AG04450 (cell line): ENCODE measurements around the gene G6PC3. TPM values are rescaled to one million over a fixed set of nuclear protein-coding genes. Genes with fewer than 3 reads are reported as not detected.
"Not testable (repeated sequence)": the region's sequence is repeated elsewhere in the genome, so short reads cannot be mapped to it uniquely, and the experiment has no call there.

Experiments used
- CTCF ChIA-PET: fragments of 300-600, 350-600 bp; formaldehyde crosslinking; extraction: SDS; loops from one replicate; lab custom pipeline; 2022; ENCODE audit warnings: antibody characterized with exemption, inconsistent platforms; lab: Charles Lee
- POLR2A ChIA-PET: fragments of 350-600 bp; formaldehyde crosslinking; extraction: SDS; loops from one replicate; lab custom pipeline; 2021; ENCODE audit warnings: antibody characterized with exemption, inconsistent platforms; lab: Yijun Ruan, JAX
- DNase-seq: peaks from one replicate; pipeline ENCODE4 v3.0.0-alpha.2; 2011; ENCODE audit warnings: low read depth, low spot score
- H3K27ac ChIP-seq: one replicate; pipeline ENCODE4 v1.5.1; 2012; ENCODE audit warnings: low read depth, low read length, control low read depth
- H3K27me3 ChIP-seq: one replicate; pipeline ENCODE4 v1.6.0; 2012; ENCODE audit warnings: low read length; ENCODE audit not compliant: control insufficient read depth, insufficient read depth
- H3K4me3 ChIP-seq: 2 replicates; pipeline ENCODE4 v1.5.1; 2011; ENCODE audit warnings: mild to moderate bottlenecking, low read depth, low read length, control low read depth
- H3K9me3 ChIP-seq: 2 replicates; pipeline ENCODE4 v1.5.1; 2012; ENCODE audit warnings: low read length; ENCODE audit not compliant: control insufficient read depth, insufficient read depth
- polyA plus RNA-seq: library from polyadenylated mRNA; depleted of rRNA; stranded (reverse); fragments of >200 nt; gene quantifications from 2 replicates; pipeline ENCODE4 v1.2.3, GENCODE V29; 2011
- TF ChIP-seq, protein P1 (sequence below): IDR thresholded peaks from 2 replicates; pipeline ENCODE4 v1.5.1; 2011; ENCODE audit warnings: low read depth, low read length, control low read depth, inconsistent platforms

G6PC3 gene
- polyA plus RNA-seq, 1 experiment, result 69.8 TPM

- DNase-seq, result no peak
- TF ChIP-seq, protein P1, sequence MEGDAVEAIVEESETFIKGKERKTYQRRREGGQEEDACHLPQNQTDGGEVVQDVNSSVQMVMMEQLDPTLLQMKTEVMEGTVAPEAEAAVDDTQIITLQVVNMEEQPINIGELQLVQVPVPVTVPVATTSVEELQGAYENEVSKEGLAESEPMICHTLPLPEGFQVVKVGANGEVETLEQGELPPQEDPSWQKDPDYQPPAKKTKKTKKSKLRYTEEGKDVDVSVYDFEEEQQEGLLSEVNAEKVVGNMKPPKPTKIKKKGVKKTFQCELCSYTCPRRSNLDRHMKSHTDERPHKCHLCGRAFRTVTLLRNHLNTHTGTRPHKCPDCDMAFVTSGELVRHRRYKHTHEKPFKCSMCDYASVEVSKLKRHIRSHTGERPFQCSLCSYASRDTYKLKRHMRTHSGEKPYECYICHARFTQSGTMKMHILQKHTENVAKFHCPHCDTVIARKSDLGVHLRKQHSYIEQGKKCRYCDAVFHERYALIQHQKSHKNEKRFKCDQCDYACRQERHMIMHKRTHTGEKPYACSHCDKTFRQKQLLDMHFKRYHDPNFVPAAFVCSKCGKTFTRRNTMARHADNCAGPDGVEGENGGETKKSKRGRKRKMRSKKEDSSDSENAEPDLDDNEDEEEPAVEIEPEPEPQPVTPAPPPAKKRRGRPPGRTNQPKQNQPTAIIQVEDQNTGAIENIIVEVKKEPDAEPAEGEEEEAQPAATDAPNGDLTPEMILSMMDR, result no peak
- no peaks in the 10 kb centered on the region; the same call in 1 of the 2 replicates for H3K9me3 ChIP-seq
- ChIA-PET POLR2A (interaction anchor here (0.5 to 1.6 kb wide), 10 partner anchors 8 to 1177 kb away, joined by 3 to 12 read pairs (median 4); partner anchors contain the start of gene HDAC5), CTCF (no interaction called here)
- no peaks in the 10 kb centered on the region for H3K27me3 ChIP-seq
- H3K27ac ChIP-seq, result peak overlapping the region; percentile 39
- H3K4me3 ChIP-seq, result peak overlapping the region; percentile 27; the same call in 1 of the 2 replicates
Measured at GRCh38 chr17:44095388-44095646, 24.8 kb downstream of the G6PC3 start.

DNA sequence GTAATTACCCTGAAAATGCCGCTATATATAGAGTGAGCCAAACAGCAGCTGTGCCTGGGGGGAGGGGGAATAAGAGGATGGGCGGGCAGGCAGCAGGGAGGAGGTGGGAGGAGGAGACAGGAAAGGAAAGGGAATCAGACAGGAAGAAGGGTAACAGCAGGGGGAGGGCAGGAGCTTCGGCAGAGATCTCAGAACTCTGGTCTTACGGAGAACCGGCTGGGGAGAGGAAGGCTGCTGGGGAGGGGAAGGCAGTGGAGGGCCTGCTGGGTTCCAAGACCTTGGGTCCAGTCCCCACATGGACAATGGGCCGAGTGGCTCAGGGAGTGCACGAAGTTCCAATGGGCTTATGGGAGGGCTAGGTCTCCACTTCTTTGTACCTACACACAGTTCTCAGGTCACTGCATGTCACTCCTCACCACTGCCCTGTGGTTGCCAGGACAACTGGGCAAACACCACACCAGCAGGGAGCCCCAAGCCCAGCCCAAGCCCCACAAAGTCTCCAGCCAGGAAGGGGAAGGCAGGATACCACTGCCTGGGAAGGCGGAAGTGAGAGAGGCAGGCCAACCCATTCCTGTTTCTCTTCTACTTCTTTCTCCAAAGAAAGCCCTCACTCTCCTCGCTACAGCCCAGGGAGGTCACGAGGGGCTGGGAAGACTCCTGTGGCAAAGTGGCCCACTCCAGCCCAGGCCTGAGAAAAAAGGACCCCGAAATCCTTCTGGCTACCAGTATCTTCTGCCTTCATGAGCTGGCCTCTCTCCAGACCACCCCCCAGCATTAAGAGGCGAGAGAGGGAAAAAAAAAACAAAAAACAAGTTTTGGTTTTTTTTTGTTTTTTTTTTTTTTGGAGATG lies 25.3 kb downstream of the G6PC3 start:
- CTCF ChIA-PET, result interaction anchor here (0.6 to 0.7 kb wide), 4 partner anchors 17 to 217 kb away, joined by 3 to 12 read pairs (median 4); no protein-coding TSS in a partner anchor
- POLR2A ChIA-PET, result interaction anchor here (0.5 to 1.6 kb wide), 12 partner anchors 9 to 1272 kb away, joined by 3 to 12 read pairs (median 4); partner anchors contain the start of genes BECN1 and HDAC5
- Histone ChIP-seq H3K27ac (peak overlapping the region; percentile 96), H3K9me3 (no peaks in the 10 kb centered on the region; the same call in 1 of the 2 replicates), H3K4me3 (peak overlapping the region; percentile 54), H3K27me3 (no peaks in the 10 kb centered on the region)
- DNase-seq, result peak; percentile 79
- TF ChIP-seq, protein P1, result peak; percentile 45

DNA sequence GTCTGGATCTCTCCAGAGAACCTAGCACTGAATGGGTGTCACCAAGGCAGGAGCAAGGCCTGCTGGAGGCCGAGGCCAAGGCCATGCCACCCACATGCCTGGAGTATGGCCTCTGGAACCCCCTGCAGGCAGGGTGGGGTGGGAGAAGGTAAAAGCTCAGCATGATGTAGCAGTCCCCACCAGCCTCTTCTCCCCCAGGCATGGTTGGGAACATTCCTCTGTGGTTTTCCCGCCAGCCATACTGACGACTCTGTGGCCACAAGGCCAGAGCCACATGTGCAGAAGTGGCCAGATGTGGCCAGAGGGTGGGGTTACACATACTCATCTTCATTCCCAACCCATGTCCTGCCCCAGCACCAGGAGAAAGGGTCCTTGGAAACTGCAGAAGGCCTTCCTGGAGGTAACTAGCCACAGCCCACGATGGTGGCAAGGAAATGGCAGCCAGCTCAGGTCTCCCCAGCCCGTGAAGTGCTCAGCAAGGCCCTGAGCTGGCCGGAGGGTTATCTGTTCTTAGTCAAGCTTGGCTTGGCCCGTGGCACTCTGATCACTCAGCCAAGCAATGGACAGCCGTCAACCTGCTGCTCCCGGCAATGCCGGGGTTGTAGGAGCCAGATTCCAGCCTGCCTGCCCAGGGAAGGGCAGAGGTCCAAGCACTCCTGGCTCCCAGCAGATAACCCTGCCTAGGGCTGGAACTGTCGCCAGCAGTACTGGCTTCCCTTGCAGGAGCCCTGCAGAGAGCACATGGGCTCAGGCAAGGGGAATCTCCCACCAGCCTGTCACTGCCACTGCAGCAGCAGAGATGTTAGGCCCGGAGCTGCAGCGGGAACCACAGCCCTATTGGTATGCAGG lies 26.8 kb downstream of the G6PC3 start:
- POLR2A ChIA-PET, result interaction anchor here (0.7 kb wide), 1 partner anchor 12 kb away, joined by 4 read pairs; no protein-coding TSS in a partner anchor
- Histone ChIP-seq H3K4me3 (no peak overlapping the region), H3K27ac (peak overlapping the region; percentile 47), H3K9me3 (no peaks in the 10 kb centered on the region; the same call in 1 of the 2 replicates), H3K27me3 (no peaks in the 10 kb centered on the region)
- CTCF ChIA-PET, result no interaction called here
- DNase-seq, result no peak
- TF ChIP-seq, protein P1, result no peak

DNA sequence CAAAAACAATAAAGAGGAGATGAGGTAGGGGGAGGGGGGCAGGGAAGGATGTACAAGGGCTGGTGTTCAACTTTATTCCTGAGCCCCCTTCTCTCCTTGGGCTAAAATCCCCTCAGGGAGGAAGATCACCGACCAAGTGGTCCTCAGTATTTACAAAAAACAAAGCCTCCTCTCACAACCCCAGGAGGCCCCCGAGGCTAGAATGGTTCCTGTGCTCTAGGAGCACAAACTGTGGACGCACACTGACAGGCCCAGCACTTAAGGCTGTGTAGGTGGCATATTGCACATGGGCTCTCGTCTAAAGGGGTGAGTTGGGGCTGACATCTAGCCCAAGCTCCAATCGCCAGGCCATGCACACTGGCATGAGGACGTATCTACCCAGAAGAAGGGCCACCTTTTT lies 31.3 kb downstream of the G6PC3 start:
- POLR2A ChIA-PET, H3K9me3 ChIP-seq, H3K4me3 ChIP-seq, DNase-seq, H3K27me3 ChIP-seq: not testable (repeated sequence)
- CTCF ChIA-PET, result interaction anchor here (1.0 to 3.1 kb wide), 2 partner anchors 14 to 18 kb away, joined by 4 to 14 read pairs; no protein-coding TSS in a partner anchor
- peak overlapping the region; percentile 31 for H3K27ac ChIP-seq

DNA sequence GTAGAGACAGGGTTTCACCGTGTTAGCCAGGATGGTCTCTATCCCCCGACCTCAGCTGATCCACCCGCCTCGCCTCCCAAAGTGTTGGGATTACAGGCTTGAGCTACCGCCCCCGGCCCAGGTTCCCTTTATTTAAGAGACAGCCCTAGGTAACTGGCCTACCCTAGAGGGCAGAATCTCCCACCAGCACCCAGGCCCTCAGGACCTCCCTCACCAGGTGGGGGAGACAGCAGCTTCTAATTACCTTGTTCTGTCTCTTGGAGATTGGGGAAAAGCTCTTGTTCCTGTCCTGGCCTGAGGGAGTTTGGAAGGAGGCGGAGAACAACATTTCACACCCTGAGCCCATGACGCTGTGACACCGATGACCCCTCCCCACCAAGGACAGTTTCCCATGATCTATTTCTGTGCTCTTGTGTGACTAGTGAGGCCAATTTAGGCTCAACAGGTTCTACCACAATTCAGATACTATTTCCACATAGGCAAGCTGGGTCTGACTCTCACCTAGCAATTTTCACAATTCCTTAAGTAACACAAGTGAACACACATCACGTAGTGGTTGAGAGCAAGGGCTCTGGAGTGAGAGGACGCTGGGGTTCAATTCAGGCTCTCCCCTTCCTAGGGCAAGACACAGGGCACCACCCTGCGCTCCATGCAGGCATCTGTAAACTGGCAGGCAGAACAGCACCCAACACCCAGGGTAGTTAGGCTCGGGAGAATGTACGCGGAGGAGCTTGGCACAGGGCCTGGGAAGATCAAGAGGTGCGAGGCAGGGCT lies 32.5 kb downstream of the G6PC3 start:
- Histone ChIP-seq H3K27ac (no peak overlapping the region), H3K27me3 (no peaks in the 10 kb centered on the region), H3K4me3 (no peak overlapping the region), H3K9me3 (no peaks in the 10 kb centered on the region; the same call in 1 of the 2 replicates)
- POLR2A ChIA-PET, result no interaction called here
- TF ChIP-seq, protein P1, result no peak
- CTCF ChIA-PET, result interaction anchor here (0.7 to 3.1 kb wide), 2 partner anchors 12 to 60 kb away, joined by 3 to 14 read pairs; no protein-coding TSS in a partner anchor
- DNase-seq, result no peak
